Gastrocnemius medialis (tissue), 4 donors: ENCODE measurements around the gene VPS4B.

ENCODE experiments used
- CTCF ChIP-seq, 5 experiments: fragments of 450-650 bp in 3 of 5; fragments of 200-600 bp in 2 of 5; sonication (generic) in 2 of 5; IDR thresholded peaks in 4 of 5; conservative IDR thresholded peaks in 1 of 5; 1 replicate in 4 of 5; 2 replicates in 1 of 5; pipeline ENCODE4 v1.5.1; 2016 to 2019; ENCODE audit warnings: antibody characterized with exemption in 5 of 5, mild to moderate bottlenecking in 3 of 5, moderate library complexity in 3 of 5
- POLR2A ChIP-seq, 2 donors: fragments of 450-650 bp; IDR thresholded peaks; one replicate each; pipeline ENCODE4 v1.6.1; 2017; ENCODE audit warnings: antibody characterized with exemption in 2 of 2, mild to moderate bottlenecking in 2 of 2, moderate library complexity in 2 of 2

GRCh38 chr18:63457977-63458376, 35.7 kb upstream of the VPS4B start:
- TF ChIP-seq POLR2A (IDR thresholded peaks at IDR 0.05) (no peak), CTCF (IDR thresholded peaks at IDR 0.05 in 4 of 5, conservative IDR thresholded peaks at IDR 0.05 in 1 of 5) (no peak)
